IPS-15b (cell line): ENCODE data around the gene JADE2.
"Not testable (repeated sequence)": the region's sequence is repeated elsewhere in the genome, so short reads cannot be mapped to it uniquely, and the experiment has no call there.

ENCODE experiments used
- H3K27me3 ChIP-seq: one replicate; pipeline ENCODE4 v1.6.1; 2013; ENCODE audit warnings: low read length; ENCODE audit not compliant: control insufficient read depth, insufficient read depth
- H3K36me3 ChIP-seq: one replicate; pipeline ENCODE4 v1.6.1; 2013; ENCODE audit warnings: low read length; ENCODE audit not compliant: control insufficient read depth, insufficient read depth
- H3K4me1 ChIP-seq: one replicate; pipeline ENCODE4 v1.6.1; 2013; ENCODE audit warnings: mild to moderate bottlenecking, low read length; ENCODE audit not compliant: control insufficient read depth, insufficient read depth
- H3K4me3 ChIP-seq: one replicate; pipeline ENCODE4 v1.5.1; 2013; ENCODE audit warnings: low read depth, low read length
- H3K9ac ChIP-seq: one replicate; pipeline ENCODE4 v1.6.1; 2013; ENCODE audit warnings: low read depth, mild to moderate bottlenecking, low read length
- H3K9me3 ChIP-seq: one replicate; pipeline ENCODE4 v1.6.1; 2013; ENCODE audit warnings: mild to moderate bottlenecking, low read length; ENCODE audit not compliant: control insufficient read depth, insufficient read depth

The JADE2 gene

GRCh38 chr5:134524826-134525682 lies at the start of gene JADE2:
JADE2 (plus strand) TSS chr5:134525670; CDS start chr5:134535858, 10,188 bp downstream.
- peak within 1 kb of the TSS; percentile 87 for H3K9ac ChIP-seq
- no peaks in the 10 kb centered on the region for H3K27me3 ChIP-seq
- H3K36me3 ChIP-seq, result no peaks in the 10 kb centered on the region
- peaks cover 20% of the 10 kb centered on the region for H3K4me1 ChIP-seq
- no peaks in the 10 kb centered on the region for H3K9me3 ChIP-seq
- peak within 1 kb of the TSS; percentile 93 for H3K4me3 ChIP-seq

- Histone ChIP-seq H3K9me3 (no peaks in the 10 kb centered on the region), H3K36me3 (no peaks in the 10 kb centered on the region), H3K4me3 (no peak overlapping the region)
These were observed 47.8 kb upstream of the JADE2 start for GRCh38 chr5:134477462-134478245.

DNA sequence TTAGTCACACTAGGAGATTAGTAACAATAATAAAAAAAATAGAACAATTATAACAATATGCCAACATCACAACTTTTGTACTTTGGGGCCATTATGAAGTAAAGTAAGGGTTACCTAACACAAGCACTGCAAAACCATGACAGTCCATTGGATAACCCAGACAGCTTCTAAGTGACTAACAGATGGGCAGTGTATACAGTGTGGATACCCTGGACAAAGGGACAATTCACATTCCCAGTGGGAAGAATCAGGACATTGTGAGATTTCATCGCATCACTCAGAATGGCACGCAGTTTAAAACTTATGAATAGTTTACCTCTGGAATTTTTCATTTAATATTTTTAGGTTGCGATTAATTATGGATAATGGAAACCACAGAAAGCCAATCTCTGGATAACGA lies 45.6 kb upstream of the JADE2 start:
- Histone ChIP-seq H3K4me3 (no peak overlapping the region), H3K36me3 (no peaks in the 10 kb centered on the region), H3K9me3 (no peaks in the 10 kb centered on the region), H3K27me3 (no peaks in the 10 kb centered on the region), H3K4me1 (no peaks in the 10 kb centered on the region), H3K9ac (no peak overlapping the region)

More at GRCh38 chr5:134477462-134478245, 47.8 kb upstream of the JADE2 start:
- Histone ChIP-seq H3K4me1 (no peaks in the 10 kb centered on the region), H3K27me3 (no peaks in the 10 kb centered on the region), H3K9ac (no peak overlapping the region)

- H3K36me3 ChIP-seq, result no peaks in the 10 kb centered on the region
- H3K27me3 ChIP-seq, result no peaks in the 10 kb centered on the region
- H3K4me1 ChIP-seq, result no peaks in the 10 kb centered on the region
- no peaks in the 10 kb centered on the region for H3K9me3 ChIP-seq
- H3K9ac ChIP-seq, result no peak overlapping the region
- no peak overlapping the region for H3K4me3 ChIP-seq
These were observed 36.1 kb upstream of the JADE2 start for GRCh38 chr5:134489227-134489944.

GRCh38 chr5:134490255-134490924 lies 35.1 kb upstream of the JADE2 start:
- no peaks in the 10 kb centered on the region for H3K4me1 ChIP-seq
- no peaks in the 10 kb centered on the region for H3K27me3 ChIP-seq
- no peak overlapping the region for H3K9ac ChIP-seq
- H3K36me3 ChIP-seq, result no peaks in the 10 kb centered on the region
- H3K4me3 ChIP-seq, result no peak overlapping the region
- H3K9me3 ChIP-seq, result no peaks in the 10 kb centered on the region

- Histone ChIP-seq H3K9ac (no peak overlapping the region), H3K27me3 (no peaks in the 10 kb centered on the region), H3K4me1 (no peaks in the 10 kb centered on the region), H3K36me3 (no peaks in the 10 kb centered on the region), H3K4me3 (no peak overlapping the region), H3K9me3 (no peaks in the 10 kb centered on the region)
These were observed 34.6 kb upstream of the JADE2 start for GRCh38 chr5:134490925-134491271.

DNA sequence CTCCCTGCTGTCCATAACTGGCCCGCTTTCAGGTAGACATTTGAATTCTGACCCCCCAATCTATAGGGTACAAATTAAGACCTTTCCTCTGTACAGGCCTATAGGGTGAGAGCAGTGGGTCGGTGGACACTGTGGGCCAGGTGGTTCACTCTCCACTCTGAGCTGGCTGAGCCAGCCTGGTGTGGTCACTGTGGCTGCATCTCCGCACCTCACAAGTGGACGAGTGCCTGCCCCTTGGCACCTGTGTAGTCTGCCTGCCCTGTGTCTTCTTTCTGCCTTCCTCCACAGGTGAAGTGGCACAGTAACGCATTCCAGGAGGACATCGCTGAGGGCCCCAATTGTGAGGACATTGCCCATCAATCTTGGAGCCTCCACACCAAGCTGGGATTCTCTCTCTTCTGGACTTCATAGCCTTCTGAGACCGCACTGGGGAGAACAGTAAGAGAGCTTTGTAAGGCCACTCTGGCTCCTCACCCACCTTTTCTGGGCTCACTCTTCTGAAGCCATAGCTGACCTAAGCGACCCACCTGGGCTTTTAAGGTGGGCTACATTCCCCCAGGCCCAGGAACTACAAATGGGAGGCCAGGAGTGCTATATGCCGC lies 33.5 kb upstream of the JADE2 start:
- H3K9ac ChIP-seq, result no peak overlapping the region

DNA sequence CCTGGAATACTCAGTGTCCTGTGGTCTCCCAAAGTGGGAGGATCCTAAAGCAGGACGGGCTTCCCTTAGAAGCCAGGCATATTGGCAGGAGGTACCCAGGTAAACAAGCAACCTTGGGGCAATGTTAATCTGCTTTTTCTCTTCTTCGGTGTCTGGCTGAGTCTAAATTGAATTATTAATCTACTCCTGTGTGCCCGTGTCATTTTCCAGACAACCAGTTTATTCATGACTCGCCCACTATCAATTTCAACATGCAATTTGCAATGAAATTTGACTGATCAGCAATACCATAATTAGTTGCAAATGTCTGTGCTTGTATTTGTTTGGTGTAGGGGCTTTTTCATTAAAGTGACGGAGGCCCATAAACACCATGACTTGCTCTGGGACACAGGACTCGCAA lies 32.9 kb upstream of the JADE2 start:
- Histone ChIP-seq H3K4me3 (no peak overlapping the region), H3K27me3 (no peaks in the 10 kb centered on the region), H3K9ac (no peak overlapping the region), H3K36me3 (no peaks in the 10 kb centered on the region), H3K4me1 (no peaks in the 10 kb centered on the region), H3K9me3 (no peaks in the 10 kb centered on the region)

More for the DNA sequence above, 33.5 kb upstream of the JADE2 start:
- Histone ChIP-seq H3K27me3 (no peaks in the 10 kb centered on the region), H3K9me3 (no peaks in the 10 kb centered on the region), H3K4me3 (no peak overlapping the region), H3K36me3 (no peaks in the 10 kb centered on the region), H3K4me1 (no peaks in the 10 kb centered on the region)

DNA sequence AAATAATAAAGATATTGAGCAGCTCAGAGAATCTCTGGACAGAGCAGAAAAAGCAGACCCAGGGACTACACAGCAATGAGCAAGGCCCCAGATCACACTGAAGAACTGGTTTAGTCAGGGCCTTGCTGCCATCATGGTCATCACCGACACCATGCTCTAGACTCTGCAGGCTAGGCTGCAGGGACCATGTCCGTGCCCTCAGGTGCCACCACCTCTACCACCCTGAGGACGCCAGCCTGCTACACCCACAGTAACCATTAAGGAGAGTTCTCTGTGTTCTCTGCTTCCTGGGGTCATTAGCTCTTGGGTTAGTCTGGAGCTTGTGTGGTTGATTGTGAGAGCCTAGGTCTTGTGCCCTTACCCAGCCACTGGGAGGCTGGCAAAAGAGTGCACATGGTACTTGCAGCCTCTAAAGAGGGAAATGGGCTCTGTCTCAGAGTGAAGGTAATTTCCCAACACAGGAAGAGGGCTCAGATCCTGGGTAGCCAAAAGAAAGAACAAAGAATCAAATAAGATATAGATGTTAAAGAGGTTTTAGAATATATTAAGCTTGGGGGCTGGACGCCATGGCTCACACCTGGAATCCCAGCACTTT lies 31.9 kb upstream of the JADE2 start:
- no peak overlapping the region for H3K4me3 ChIP-seq
- H3K27me3 ChIP-seq, result no peaks in the 10 kb centered on the region
- no peak overlapping the region for H3K9ac ChIP-seq
- H3K9me3 ChIP-seq, result no peaks in the 10 kb centered on the region
- H3K4me1 ChIP-seq, result no peaks in the 10 kb centered on the region
- H3K36me3 ChIP-seq, result no peaks in the 10 kb centered on the region

GRCh38 chr5:134494780-134495179 lies 30.7 kb upstream of the JADE2 start:
- Histone ChIP-seq H3K9ac (no peak overlapping the region), H3K27me3 (no peaks in the 10 kb centered on the region)

GRCh38 chr5:134499905-134500304 lies 25.6 kb upstream of the JADE2 start:
- H3K4me1 ChIP-seq, H3K36me3 ChIP-seq, H3K4me3 ChIP-seq, H3K9ac ChIP-seq, H3K9me3 ChIP-seq, H3K27me3 ChIP-seq: not testable (repeated sequence)

More at GRCh38 chr5:134494780-134495179, 30.7 kb upstream of the JADE2 start:
- Histone ChIP-seq H3K4me3 (no peak overlapping the region), H3K4me1 (no peaks in the 10 kb centered on the region), H3K9me3 (no peaks in the 10 kb centered on the region), H3K36me3 (no peaks in the 10 kb centered on the region)
